T-cell (primary cell): ENCODE data around the gene GBGT1. TPM values are rescaled to one million over a fixed set of nuclear protein-coding genes. Genes with fewer than 3 reads are reported as not detected.

Experiments
- ATAC-seq, 4 experiments: fragments of 200-7000 bp in 3 of 4; fragments of 150-1000 bp in 1 of 4; cut with Tn5 transposase; replicated peaks in 1 of 4; 1 replicate in 3 of 4; 2 replicates in 1 of 4; pipeline ENCODE4 v1.10.0; 2021; ENCODE audit warnings: moderate library complexity in 3 of 4, mild to moderate bottlenecking in 2 of 4, moderate number of reproducible peaks in 1 of 4
- CTCF ChIA-PET, 2 donors: fragments of 300-600 bp; sonication (Branson Sonifier 250); formaldehyde crosslinking; loops; one replicate each; lab custom pipeline; 2022; ENCODE audit warnings: antibody characterized with exemption in 2 of 2; lab: Charles Lee
- POLR2A ChIA-PET, 2 donors: fragments of 300-600 bp; sonication (Branson Sonifier 250); formaldehyde crosslinking; loops; one replicate each; lab custom pipeline; 2022; ENCODE audit warnings: antibody characterized with exemption in 2 of 2; lab: Charles Lee
- DNase-seq, 35 experiments: peaks; one replicate each; pipeline versions ENCODE4 v3.0.0 to v3.0.0-alpha.2; 2013 to 2023
- H3K27ac ChIP-seq: one replicate; pipeline ENCODE4 v1.5.1; 2013; ENCODE audit warnings: low read length
- H3K27me3 ChIP-seq, 2 experiments: replicated peaks in 1 of 2; 1 replicate in 1 of 2; 2 replicates in 1 of 2; pipeline versions ENCODE4 v1.6.1 to v1.7.0; 2013; ENCODE audit warnings: low read length in 1 of 2, mixed read lengths in 1 of 2; ENCODE audit not compliant: control insufficient read depth in 2 of 2, insufficient read depth in 2 of 2; ENCODE audit errors: extremely low read depth in 1 of 2
- H3K36me3 ChIP-seq, 2 donors: 1 replicate in 1 of 2; 2 replicates in 1 of 2; pipeline versions ENCODE4 v1.6.1 to v1.7.0; 2013; ENCODE audit warnings: low read length in 1 of 2; ENCODE audit not compliant: control insufficient read depth in 2 of 2, insufficient read depth in 1 of 2; ENCODE audit errors: extremely low read depth in 1 of 2
- H3K4me1 ChIP-seq, 2 experiments: 1 replicate in 1 of 2; 2 replicates in 1 of 2; pipeline versions ENCODE4 v1.6.1 to v1.7.0; 2013; ENCODE audit warnings: low read length in 2 of 2, mixed read lengths in 1 of 2; ENCODE audit not compliant: insufficient read depth in 2 of 2, control insufficient read depth in 1 of 2; ENCODE audit errors: extremely low read depth in 1 of 2
- H3K4me3 ChIP-seq, 2 donors: 1 replicate in 1 of 2; 2 replicates in 1 of 2; pipeline versions ENCODE4 v1.5.1 to v1.7.0; 2013; ENCODE audit warnings: mild to moderate bottlenecking in 2 of 2, low read length in 1 of 2, moderate library complexity in 1 of 2; ENCODE audit not compliant: control insufficient read depth in 1 of 2; ENCODE audit errors: extremely low read depth in 1 of 2
- H3K9me3 ChIP-seq: 2 replicates; pipeline ENCODE4 v1.7.0; 2013
- H3K27ac Mint-ChIP-seq, 2 donors: one replicate each; pipeline ENCODE4 v1.8.0; 2020 to 2021; ENCODE audit warnings: mild to moderate bottlenecking in 2 of 2, mixed read lengths in 2 of 2
- H3K27me3 Mint-ChIP-seq, 2 donors: one replicate each; pipeline ENCODE4 v1.8.0; 2021 to 2022; ENCODE audit warnings: mixed read lengths in 2 of 2
- H3K36me3 Mint-ChIP-seq: one replicate; pipeline ENCODE4 v1.8.0; 2021; ENCODE audit warnings: mixed read lengths
- H3K4me1 Mint-ChIP-seq, 3 donors: one replicate each; pipeline ENCODE4 v1.8.0; 2020 to 2022; ENCODE audit warnings: mixed read lengths in 3 of 3, mild to moderate bottlenecking in 1 of 3
- H3K4me3 Mint-ChIP-seq, 3 donors: one replicate each; pipeline ENCODE4 v1.8.0; 2020 to 2022; ENCODE audit warnings: mild to moderate bottlenecking in 3 of 3, mixed read lengths in 3 of 3, moderate library complexity in 3 of 3
- H3K9me3 Mint-ChIP-seq, 3 donors: one replicate each; pipeline ENCODE4 v1.8.0; 2020 to 2022; ENCODE audit warnings: mixed read lengths in 3 of 3
- WGBS: methylation state at CpG from one replicate; pipeline ENCODE4 v1.1.5; 2013; ENCODE audit warnings: missing lambda C conversion rate; ENCODE audit not compliant: insufficient coverage; 5-methylcytosine and 5-hydroxymethylcytosine counted together
- total RNA-seq, 35 experiments: library from RNA in 6 of 35; stranded (reverse) in 6 of 35; fragments of 120-200 nt in 1 of 35; gene quantifications; one replicate each; pipeline versions ENCODE4 v1.2.1 to v1.2.4 and lab custom pipeline; 2013 to 2026

Gene GBGT1
- total RNA-seq, 5 donors from 2014 or later (not counting 1 experiment from before 2014, with no cell fraction given) = 1.3 to 13.3 (median 7.9) TPM

GRCh38 chr9:133203506-133204075 is 39.9 kb upstream of the GBGT1 start:
- ChIA-PET CTCF (no interaction called here), POLR2A (no interaction called here)
- no peak overlapping the region for H3K4me3 ChIP-seq
- no peak overlapping the region for H3K27ac Mint-ChIP-seq
- peaks cover 7 to 36% of the 10 kb centered on the region in 2 donors for H3K27me3 Mint-ChIP-seq
- H3K36me3 Mint-ChIP-seq = no peaks in the 10 kb centered on the region
- no peak overlapping the region for H3K4me3 Mint-ChIP-seq
- H3K27me3 ChIP-seq = peaks cover 0 to 63% of the 10 kb centered on the region in 2 experiments
- 60% methylated on average over 10 of the region's 10 CpGs for WGBS
- H3K9me3 ChIP-seq = no peaks in the 10 kb centered on the region
- ATAC-seq (no peak), DNase-seq (peak in 1 of 35 experiments; percentile 20)
- no peaks in the 10 kb centered on the region for H3K36me3 ChIP-seq
- peaks cover 0 to 2% of the 10 kb centered on the region in 2 experiments for H3K4me1 ChIP-seq
- H3K27ac ChIP-seq = no peak overlapping the region
- no peaks in the 10 kb centered on the region for H3K9me3 Mint-ChIP-seq
- peaks cover 0 to 12% (median 5%) of the 10 kb centered on the region in 3 donors for H3K4me1 Mint-ChIP-seq

GRCh38 chr9:133202688-133203453 is 39.2 kb upstream of the GBGT1 start:
- Mint-ChIP-seq H3K4me1 (peaks cover 0 to 12% (median 5%) of the 10 kb centered on the region in 3 donors), H3K4me3 (no peak overlapping the region), H3K9me3 (no peaks in the 10 kb centered on the region), H3K36me3 (no peaks in the 10 kb centered on the region), H3K27me3 (peaks cover 7 to 38% of the 10 kb centered on the region in 2 donors), H3K27ac (no peak overlapping the region)
- Histone ChIP-seq H3K9me3 (no peaks in the 10 kb centered on the region), H3K4me3 (no peak overlapping the region), H3K27ac (no peak overlapping the region), H3K4me1 (peaks cover 0 to 2% of the 10 kb centered on the region in 2 experiments), H3K36me3 (no peaks in the 10 kb centered on the region), H3K27me3 (peaks cover 0 to 63% of the 10 kb centered on the region in 2 experiments)
- ChIA-PET POLR2A (interaction anchor here in 1 of 2 donors (0.7 kb wide), 1 partner anchor 81 kb away, joined by 3 read pairs; no protein-coding TSS in a partner anchor), CTCF (no interaction called here)
- WGBS = 89% methylated on average over 10 of the region's 14 CpGs
- ATAC-seq (no peak), DNase-seq (peak in 1 of 35 experiments; percentile 19)

GRCh38 chr9:133202145-133202513 is 38.4 kb upstream of the GBGT1 start:
- H3K27ac Mint-ChIP-seq = no peak overlapping the region
- no peaks in the 10 kb centered on the region for H3K36me3 Mint-ChIP-seq
- Histone ChIP-seq H3K27me3 (peaks cover 0 to 60% of the 10 kb centered on the region in 2 experiments), H3K9me3 (no peaks in the 10 kb centered on the region), H3K4me1 (peaks cover 0 to 2% of the 10 kb centered on the region in 2 experiments), H3K27ac (no peak overlapping the region), H3K36me3 (no peaks in the 10 kb centered on the region), H3K4me3 (no peak overlapping the region)
- peaks cover 0 to 14% (median 5%) of the 10 kb centered on the region in 3 donors for H3K4me1 Mint-ChIP-seq
- CTCF ChIA-PET = no interaction called here
- H3K27me3 Mint-ChIP-seq = peaks cover 0 to 34% of the 10 kb centered on the region in 2 donors
- POLR2A ChIA-PET = no interaction called here
- DNase-seq (peak in 1 of 35 experiments; percentile 23), ATAC-seq (no peak)
- H3K4me3 Mint-ChIP-seq = no peak overlapping the region
- H3K9me3 Mint-ChIP-seq = no peaks in the 10 kb centered on the region
- 91% methylated on average over 8 of the region's 11 CpGs for WGBS

DNA sequence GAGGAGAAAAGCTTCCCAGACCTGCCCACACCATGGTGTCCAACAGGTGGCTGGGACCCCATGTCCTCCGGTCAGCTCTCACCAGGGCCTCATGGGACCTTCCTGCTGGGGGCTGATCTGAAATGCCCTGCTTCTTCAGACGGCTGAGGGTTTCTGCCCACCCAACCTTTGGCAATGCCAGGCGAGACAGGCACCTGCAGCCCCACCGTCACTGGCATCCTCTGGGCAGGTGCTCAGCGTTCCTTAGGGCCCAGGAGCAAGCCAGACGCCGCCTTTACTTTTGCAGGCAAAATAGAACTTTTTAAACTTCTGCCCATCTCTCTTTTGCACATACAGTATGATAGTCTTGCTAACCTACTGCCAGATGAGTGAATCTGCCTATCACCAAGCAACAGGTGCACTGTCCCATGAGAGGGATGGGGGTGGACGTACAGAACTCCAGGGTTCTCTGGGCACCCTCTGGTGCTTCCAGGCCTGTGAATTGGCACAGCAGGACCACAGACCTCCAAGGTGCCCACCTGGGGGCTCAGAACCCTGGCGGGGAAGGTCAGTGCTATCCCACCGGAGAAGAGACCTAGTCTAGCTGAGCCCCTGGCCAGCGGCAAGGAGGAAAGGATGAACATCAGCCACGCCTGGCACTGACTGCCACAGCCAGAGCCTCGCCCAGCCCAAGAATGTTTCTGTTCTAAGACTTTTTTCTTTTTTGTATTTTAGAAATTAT is 37.9 kb upstream of the GBGT1 start:
- Mint-ChIP-seq H3K4me1 (peaks cover 0 to 14% (median 5%) of the 10 kb centered on the region in 3 donors), H3K27me3 (peaks cover 4 to 38% of the 10 kb centered on the region in 2 donors), H3K4me3 (no peak overlapping the region), H3K9me3 (no peaks in the 10 kb centered on the region), H3K36me3 (no peaks in the 10 kb centered on the region), H3K27ac (no peak overlapping the region)
- no peak for ATAC-seq
- Histone ChIP-seq H3K4me1 (peaks cover 0 to 2% of the 10 kb centered on the region in 2 experiments), H3K36me3 (no peaks in the 10 kb centered on the region), H3K27me3 (peaks cover 0 to 55% of the 10 kb centered on the region in 2 experiments), H3K27ac (no peak overlapping the region), H3K4me3 (no peak overlapping the region), H3K9me3 (no peaks in the 10 kb centered on the region)
- DNase-seq = peak in 1 of 35 experiments; percentile 18
- ChIA-PET CTCF (no interaction called here), POLR2A (no interaction called here)
- WGBS = 85% methylated on average over 8 of the region's 13 CpGs

- Mint-ChIP-seq H3K36me3 (no peaks in the 10 kb centered on the region), H3K4me3 (no peak overlapping the region), H3K4me1 (peaks cover 0 to 14% (median 5%) of the 10 kb centered on the region in 3 donors), H3K27me3 (peaks cover 4 to 33% of the 10 kb centered on the region in 2 donors), H3K9me3 (no peaks in the 10 kb centered on the region), H3K27ac (no peak overlapping the region)
- ATAC-seq (no peak), DNase-seq (no peak)
- Histone ChIP-seq H3K9me3 (no peaks in the 10 kb centered on the region), H3K4me3 (no peak overlapping the region), H3K27ac (no peak overlapping the region), H3K27me3 (peaks cover 0 to 47% of the 10 kb centered on the region in 2 experiments), H3K36me3 (no peaks in the 10 kb centered on the region), H3K4me1 (peaks cover 0 to 2% of the 10 kb centered on the region in 2 experiments)
- ChIA-PET CTCF (interaction anchor here in 1 of 2 donors (0.6 kb wide), 1 partner anchor 34 kb away, joined by 3 read pairs; no protein-coding TSS in a partner anchor), POLR2A (no interaction called here)
- 91% methylated on average over 9 of the region's 17 CpGs for WGBS
These were observed 36.9 kb upstream of the GBGT1 start for GRCh38 chr9:133200631-133201030.
